Epithelial cell of prostate (primary cell): ENCODE data around the gene UTP11.
"Not testable (repeated sequence)": the region's sequence is repeated elsewhere in the genome, so short reads cannot be mapped to it uniquely, and the experiment has no call there.

ENCODE experiments used
- DNase-seq: peaks from one replicate; pipeline ENCODE4 v3.0.0-alpha.2; 2011; ENCODE audit warnings: low read depth, low spot score
- H3K27ac ChIP-seq: fragments of 450-650 bp; 2 replicates; pipeline ENCODE4 v1.5.1; 2017; ENCODE audit warnings: mild to moderate bottlenecking

UTP11 gene

DNA sequence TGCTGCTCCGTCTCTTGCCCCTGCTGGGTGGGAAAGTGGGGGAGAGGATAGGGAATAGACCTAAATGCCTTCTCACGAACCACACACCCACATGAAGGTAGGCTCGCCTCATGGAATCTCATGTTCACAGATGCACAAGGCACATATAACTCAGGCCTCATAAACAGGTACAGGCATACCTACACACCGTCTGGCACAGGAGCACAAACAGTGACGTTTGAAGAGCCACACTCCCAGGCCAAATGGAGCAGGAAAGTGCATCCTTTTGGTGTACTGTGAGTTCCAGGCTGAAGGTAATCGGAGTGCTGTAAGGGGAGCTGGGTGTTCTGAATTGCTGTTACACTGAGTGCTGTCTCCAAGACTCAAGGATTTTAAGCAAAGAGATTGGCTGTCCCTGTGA is 13.1 kb downstream of the UTP11 start:
- H3K27ac ChIP-seq: peak overlapping the region; percentile 85

DNA sequence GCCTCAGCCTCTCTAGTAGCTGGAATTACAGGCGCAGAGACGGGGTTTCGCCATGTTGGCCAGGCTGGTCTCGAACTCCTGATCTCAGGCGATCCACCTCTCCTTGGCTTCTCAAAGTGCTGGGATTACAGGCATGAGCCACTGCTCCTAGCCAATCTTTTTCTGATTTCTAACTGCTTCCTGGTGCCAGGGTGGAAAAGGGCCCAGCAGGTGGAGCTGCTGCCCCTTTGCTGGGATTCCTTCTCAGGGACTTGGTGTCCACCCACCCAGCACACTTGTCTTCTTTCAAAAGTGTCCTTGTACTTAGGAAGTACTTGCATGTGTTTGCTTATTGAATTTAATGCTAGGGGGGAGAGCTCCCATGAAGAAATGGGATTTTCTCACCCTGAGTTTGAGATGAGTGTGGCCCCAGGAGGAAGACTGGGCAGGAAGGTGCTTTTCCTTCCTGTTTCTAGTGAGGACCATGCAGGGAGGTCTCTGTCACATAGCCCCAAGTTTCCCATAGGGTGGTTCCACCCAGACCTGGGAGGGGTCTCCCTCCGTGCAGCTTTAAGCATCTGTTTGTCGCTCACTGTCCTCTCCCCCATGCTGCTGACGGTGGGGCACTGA is 14.2 kb downstream of the UTP11 start:
- DNase-seq: no peak

More for the DNA sequence above, 13.1 kb downstream of the UTP11 start:
- no peak for DNase-seq

DNA sequence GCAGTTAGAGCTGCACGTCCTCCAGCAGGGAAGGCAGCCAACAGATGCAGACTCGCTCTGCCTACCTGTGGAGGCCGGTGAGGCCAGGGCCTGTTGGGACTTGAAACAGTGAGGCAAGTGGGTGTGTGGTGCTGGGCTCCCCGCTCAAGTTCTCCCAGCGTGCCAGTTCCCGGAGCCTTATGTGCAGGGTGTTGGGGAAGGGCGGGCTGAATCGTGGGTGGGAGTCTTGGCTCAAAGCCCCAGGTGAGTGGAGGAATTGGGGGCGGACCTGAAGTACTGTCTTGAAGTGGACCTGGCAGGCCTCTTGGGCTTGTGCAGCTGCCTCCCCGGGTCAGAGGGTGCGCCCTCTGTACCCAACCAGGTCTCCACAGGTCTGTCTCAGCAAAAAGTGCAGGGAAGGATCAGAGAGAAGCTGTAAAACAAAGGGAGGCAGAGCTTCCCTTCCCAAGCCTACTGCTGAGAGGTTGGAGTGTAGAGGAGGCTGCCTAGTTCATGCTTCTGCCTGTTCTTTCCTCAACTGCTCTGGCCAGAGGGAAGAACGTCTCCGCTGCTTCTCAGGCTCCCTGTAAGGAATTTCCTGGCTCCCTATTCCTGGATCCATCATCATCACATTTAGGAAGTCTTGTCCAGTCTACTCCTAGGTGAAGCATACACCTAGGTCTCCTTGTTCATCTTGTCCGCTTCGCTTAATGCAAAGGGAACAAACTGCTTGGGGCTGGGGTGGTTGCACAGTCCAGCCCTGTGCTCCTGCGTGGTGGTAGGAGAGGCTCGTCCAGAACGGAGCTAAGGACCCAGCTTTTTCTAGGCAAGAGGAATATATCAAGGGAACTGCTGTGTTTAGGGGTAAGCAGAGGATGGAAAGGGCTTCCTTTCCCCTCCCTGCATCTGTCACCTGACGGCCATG is 14.9 kb downstream of the UTP11 start:
- DNase-seq: peak; percentile 90
- H3K27ac ChIP-seq: peak overlapping the region; percentile 85

More for the DNA sequence above, 14.2 kb downstream of the UTP11 start:
- peak overlapping the region; percentile 85 for H3K27ac ChIP-seq

DNA sequence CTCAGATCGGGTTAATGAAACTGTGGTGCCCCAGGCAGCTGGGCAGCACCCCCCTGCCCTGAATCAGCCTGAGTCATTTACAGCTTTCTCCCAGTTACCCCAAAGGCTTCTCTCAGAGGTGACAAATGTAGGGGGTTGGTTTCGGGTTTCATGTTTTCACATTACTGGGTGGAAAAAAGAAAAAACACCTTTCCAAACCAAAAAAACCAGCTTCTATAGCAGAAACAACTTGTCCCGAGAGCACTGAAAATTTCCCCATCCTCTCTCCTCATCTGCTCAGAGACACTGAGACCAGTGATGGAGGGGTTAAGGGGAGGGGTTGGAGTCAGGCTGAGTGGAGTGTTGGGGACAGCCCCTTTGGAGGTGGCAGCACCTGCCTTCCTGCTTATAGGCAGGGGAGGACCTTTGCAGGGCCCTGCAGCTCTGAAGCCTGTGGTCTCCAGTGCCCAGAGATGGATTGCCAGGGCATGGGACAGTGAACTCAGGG is 15.6 kb downstream of the UTP11 start:
- DNase-seq: no peak
- peak overlapping the region; percentile 85 for H3K27ac ChIP-seq

DNA sequence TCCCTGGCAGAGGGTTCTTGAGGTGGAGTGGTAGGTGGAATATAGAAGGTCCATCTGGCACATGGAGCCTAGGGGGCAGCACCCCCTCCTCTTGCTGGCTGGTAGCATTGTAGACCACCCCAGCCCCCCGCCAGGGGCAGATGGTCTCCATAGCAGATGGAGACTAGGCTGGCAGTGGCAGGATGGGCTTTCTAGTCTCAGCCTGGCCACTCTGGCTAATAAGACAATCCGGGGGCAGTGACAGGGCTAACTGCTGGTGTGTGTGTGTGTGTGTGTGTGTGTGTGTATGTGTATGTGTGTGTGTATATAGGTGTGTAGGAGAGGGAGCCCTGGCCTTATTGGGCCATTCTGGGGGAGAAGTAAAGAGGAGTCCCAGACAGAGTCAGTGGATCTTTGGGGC is 16.1 kb downstream of the UTP11 start:
- H3K27ac ChIP-seq: peak overlapping the region; percentile 85

DNA sequence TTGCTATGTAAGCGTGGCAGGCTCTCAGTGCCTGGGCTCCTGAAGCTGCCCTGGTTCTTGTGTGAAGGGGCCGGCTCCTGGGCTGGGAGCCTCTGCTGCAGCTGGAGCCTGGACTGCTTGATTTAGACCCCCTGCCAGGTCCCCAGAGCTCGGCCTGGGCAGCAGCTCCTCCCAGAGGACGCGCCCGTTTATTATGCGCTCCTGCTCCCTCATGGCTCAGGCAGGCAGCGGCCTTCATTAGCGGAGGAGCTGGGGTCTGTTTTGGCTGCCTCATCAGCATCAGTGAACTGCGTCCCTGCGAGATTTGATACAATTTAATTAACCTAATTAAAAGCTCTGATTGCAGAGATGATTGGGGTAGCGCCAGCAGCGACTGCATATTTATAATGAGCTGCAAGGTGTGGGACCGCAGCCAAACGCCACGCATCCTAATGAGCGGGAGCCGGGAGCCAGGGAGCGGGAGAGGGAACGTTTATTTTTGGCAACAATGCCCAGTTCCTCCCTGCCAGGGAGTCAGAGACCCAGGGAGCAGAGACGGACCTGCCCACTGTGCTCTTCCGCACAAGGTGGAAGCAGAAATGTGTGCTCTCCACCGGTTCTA is 16.6 kb downstream of the UTP11 start:
- no peak for DNase-seq
- H3K27ac ChIP-seq: peak overlapping the region; percentile 27

More for the DNA sequence above, 16.1 kb downstream of the UTP11 start:
- no peak for DNase-seq

DNA sequence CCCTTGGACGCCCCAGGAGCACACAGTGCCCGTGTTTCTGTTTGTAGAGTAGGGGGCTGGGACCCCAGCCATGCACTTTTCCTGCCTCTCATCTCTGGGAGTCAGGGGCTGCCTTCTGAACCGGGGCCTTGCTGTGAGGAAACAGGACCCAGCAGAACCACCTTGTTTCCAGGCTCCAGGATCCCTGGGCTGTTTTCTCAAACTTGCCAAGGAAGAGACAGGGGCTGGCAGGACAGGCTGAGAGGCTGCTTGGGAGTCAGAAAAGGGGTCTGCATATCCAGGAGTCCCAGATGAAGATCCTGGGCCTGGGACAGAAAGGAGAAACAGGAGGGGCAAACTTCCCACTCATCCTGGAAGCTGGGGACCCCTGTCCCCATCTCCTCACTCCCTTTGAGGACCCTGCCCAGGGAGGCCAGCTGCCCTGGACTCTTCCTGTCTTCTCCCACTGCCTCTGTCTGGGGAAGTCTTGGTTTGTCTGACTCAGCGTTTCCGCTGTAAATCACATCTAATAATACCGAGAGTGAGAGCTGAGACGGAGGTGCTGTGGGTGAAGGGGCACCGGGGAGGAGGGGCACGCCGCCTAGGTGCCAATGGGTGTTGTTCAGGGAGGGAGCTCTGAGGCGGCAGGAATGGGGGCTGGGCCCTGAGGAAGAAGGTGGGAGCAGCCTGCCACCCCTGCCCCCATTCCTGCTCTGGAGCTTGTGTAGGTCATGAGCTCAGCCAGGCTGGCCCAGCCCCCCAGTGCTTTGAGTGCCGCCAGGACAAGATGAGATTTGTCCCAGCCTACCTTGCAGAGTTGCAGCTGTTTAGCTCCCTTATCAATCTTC is 17.4 kb downstream of the UTP11 start:
- no peak for DNase-seq
- peak overlapping the region; percentile 27 for H3K27ac ChIP-seq

DNA sequence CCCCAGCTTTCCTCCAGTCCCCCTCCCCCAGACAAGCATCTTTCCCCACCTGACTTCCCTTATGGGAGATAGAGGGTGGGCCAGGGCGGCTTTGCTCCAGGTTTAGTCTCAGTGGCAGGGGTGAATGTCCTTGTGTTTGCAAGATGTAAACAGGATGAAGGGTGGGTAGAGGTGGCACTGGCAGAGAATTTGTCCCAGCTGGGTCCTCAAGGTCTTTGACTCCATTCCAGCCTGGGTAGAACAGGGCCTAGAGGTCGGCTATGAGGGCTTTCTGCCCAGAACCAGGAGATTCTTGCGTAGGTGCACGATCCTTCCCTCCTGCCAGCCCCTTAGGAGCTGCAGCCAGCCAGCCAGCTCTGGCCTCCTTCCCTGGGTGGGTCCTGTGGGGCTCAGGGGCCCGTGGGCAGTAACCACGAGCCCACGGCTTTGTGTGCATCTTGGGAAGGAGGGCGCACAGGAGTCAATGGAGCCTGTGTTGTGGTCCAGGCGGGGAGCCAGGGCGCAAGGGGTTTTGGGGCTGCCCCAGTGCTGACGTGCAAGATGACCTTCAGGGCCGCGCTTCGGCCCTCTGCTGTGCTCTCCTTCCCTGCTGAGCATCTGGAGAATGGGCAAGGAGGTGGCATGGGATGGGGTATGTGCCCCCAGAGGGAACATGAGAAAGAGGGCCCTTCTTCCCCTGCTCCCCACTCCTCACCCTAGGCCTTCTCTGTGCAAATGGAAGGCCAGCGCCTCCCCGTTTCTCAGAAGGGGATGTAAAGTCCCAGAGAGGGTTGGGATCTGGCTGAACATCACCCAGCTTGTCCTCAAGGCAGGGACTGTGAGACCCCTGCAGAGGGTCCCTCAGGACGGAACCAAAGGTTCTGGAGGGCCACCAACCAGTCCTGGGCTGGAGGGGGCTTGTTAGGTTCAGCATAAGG is 18.3 kb downstream of the UTP11 start:
- DNase-seq: no peak
- H3K27ac ChIP-seq: peak overlapping the region; percentile 27

DNA sequence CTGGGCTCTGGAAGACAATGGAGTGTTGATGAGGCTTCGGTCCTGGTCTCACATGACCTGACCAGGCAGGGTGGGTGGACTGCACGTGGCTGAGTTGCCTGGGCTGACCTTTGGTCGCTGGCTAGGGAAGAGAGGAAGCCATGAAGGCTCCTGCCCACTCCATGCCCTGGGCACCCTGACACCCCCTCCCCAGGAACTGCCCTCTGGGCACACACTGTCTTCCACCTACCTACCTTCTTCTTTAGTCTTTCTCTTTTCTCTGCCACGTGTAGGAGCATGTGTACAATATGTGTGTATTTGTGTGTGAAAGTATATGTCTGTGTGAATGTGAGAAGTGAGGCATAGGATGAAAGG is 19.0 kb downstream of the UTP11 start:
- H3K27ac ChIP-seq: no peak overlapping the region
- no peak for DNase-seq

DNA sequence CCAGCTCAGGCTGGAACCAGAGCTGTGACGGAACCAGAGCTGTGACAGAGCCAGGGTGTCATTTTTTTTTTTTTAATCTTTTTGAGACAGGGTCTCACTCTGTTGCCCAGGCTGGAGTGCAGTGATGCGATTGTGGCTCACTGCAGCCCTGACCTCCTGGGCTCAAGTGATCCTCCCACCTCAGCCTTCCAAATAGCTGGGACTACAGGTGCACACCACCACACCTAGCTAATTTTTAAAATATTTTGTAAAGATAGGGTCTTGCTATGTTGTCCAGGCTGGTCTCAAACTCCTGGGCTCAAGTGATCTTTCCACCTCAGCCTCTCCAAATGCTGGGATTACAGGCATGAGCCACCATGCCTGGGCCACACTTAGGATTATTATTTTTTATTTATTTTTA is 20.5 kb downstream of the UTP11 start:
- not testable (repeated sequence) for DNase-seq, H3K27ac ChIP-seq

DNA sequence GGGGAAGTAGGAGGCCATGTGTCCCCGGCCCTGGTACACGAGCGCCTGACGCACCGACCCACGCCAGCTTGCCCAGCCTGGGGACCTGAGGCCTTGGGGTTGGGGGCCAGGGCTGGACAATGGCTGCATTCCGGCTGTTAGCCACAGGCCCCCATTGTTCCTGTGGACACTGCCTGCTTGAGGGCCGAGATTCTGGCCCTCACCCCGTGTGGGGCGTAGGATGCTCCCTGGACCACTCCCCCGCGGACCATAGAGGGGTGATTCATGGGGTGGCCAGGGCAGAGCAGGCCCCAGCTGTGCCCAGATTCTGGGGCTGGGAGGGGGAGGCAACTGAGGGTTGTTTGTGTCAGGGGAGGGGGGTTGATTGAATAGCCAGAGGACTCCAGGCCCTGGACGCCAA is 22.3 kb downstream of the UTP11 start:
- no peak for DNase-seq

DNA sequence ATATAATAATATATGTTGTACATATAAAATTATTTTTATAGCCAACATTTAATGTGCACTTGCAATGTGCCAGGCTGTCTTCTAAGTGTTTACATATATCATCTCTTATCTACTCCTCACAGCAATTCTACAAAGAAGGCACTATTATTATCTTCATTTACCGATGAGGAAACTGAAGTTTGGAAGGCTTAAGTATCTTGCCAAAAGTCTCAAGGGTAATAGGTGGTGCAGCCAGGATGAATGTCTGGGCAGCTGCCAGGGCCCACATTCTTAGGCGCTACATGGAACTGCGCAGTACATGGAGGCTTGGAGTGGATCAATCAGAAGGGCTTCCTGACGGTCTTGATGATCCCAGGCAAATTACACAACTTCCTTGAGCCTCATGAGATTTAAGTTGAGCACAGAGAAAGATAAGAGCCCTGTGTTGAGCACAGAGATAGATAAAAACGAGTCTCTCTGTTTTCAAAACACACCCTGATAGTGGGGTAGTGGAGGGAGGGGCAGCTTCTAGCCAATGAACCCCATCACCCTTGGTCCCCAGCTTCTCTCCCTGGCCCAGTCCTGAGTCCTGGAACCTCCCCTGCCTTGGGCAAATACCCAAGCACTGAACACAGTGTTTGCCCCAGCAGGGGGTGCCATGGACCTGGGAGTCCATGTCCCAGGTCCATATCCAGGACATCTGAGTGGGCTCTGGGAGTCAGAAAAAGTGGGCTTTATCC is 24.8 kb downstream of the UTP11 start:
- H3K27ac ChIP-seq: no peak overlapping the region
- DNase-seq: no peak

More for the DNA sequence above, 22.3 kb downstream of the UTP11 start:
- no peak overlapping the region for H3K27ac ChIP-seq

DNA sequence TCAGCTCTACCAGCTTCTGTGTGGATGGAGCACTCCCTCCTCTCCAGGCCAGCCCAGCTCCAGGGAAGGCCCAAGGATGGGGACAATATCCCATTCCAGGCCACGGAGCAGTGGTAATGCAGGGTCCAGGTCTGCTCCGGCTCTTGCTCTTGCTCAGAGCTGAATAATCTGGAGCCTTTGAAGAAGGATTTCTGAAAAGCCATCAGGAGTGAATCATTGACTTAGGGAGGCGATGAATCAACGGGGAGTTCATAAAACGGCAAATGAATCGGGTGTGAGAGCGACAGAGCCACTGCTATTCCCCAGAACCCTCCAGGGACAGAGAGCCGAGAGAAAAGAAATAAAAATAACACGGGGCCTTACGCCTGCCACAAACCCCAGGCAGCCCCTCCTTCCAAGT is 26.3 kb downstream of the UTP11 start:
- H3K27ac ChIP-seq: no peak overlapping the region
- DNase-seq: no peak

DNA sequence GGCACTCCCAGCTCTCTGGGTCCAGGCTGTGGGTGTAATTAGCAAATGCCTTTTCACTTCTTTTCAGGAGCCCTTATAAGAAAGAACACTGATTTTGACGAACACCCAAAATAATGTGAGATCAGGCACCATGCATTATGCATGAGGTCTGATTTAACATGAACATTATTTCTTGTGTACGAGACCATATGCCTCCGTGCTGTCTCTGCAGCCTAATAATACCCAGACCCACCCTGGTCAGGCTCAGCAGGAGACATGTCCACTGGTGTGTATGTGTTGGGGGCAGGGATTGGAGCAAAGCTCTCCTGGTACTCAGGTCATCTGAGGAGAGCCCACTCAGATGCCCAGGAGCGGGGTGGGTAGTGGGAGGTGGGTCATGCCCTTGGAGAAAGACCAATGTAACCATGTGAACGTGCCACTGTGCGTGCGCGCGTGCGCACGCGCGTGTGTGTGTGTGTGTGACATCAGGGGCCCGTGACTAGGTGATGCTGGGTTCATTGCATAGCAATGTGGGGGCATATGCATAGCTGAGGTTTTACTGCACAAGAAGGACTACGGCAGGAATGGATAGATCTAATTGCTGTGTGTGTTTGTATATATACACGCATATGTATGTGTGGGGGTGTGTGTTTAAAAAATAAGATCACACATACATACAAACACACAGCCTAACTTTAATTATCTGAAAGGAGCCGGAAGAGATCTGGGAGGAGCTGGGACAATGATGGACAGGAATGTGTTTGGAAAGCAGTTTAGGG is 27.0 kb downstream of the UTP11 start:
- no peak overlapping the region for H3K27ac ChIP-seq
- DNase-seq: no peak

DNA sequence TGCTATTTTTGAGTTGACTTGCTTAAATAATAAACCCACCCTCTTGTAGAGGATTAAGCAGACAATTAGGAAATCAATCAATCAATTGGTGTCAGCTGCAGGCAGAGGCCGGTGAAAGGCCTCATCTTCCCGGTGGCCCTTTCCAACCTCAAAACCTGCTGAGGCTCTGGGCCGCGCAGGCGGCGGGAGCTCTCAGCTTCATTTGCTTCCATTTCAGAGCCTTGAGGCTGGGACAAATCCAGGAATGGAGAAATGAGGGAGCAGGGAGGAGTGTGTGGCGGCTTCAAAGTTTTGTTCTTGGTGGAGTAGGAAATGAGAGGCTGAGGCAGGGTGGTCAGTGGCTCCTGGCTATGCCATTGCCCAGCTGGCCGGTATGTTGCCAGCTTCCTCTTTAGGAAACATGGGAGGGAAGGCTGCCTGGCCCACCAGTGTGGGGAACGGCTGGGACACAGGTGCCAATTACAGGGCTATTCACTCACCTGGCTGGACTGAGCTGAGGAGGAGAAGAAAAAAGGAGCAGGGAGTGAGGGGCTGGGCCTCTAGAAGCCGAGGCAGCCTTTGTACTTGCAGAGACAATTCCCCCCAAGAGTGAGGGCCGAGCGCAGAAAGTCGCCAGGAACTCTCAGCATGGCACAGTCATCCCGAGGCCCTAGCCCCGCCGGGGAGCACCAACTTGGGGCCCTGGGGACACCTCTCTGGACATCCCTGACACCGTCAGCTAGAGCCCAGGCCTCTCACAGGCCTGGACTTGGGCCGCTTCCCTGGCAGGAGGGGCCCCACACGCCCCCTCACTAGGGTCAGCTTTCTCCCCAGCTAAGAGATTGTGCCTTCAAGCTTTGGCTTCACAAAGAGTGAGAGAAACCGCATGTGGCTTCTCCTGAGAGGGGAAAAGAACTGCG is 29.7 kb downstream of the UTP11 start:
- no peak for DNase-seq
- H3K27ac ChIP-seq: no peak overlapping the region

DNA sequence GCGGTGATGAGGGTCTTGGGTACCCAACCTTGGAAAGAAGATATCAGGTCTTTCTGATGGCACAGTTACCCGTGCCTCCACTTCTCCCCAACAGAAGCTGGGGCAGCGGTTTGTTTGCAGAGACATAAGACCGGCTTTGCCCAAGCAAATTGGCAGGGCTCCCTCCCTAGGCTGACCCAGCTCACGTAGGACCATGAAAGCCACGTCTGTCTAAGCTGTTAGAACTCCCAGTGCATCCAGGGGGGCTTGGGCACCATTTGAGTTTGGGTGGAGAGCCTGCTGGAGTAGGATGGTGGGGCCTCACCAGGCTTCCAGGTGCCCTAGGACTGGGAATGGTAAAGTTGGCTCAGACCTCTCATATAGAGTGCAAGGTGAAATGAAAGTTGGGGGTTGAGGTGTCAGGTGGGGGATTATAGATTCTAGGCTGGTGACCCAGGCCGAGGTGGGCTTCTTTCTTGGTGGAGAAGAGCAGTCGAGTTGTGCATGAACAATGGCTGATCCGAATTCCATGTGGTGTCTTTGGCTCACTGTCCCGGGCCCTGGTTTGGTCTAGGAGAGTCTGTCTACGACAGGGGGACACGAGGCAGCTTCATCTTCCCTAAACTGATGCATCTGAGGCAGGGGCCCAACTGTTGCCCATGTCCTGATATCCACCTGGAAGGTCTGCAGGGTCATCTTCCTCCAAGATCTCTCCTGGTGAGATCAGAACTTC is 30.7 kb downstream of the UTP11 start:
- no peak overlapping the region for H3K27ac ChIP-seq
- DNase-seq: no peak
